Activated naive CD8-positive, alpha-beta T cell treated with anti-CD3 and anti-CD28 coated beads, Interleukin-2, amount 10 ng/mL, durations not matched to agents 7 days and 5 days (primary cell): ENCODE measurements around the gene LSM7. TPM values are rescaled to one million over a fixed set of nuclear protein-coding genes. Genes with fewer than 3 reads are reported as not detected.
A peak's percentile ranks its signal among the peaks of the same experiment; 100 is the strongest.

ENCODE experiments used
- ATAC-seq: fragments of 150-1000 bp; cut with Tn5 transposase; one replicate; pipeline ENCODE4 v1.10.0; 2021; ENCODE audit warnings: low read depth, moderate library complexity
- POLR2A ChIA-PET: fragments of 350-600 bp; sonication (Branson Sonifier 250); formaldehyde crosslinking; loops from one replicate; lab custom pipeline; 2021; ENCODE audit warnings: antibody characterized with exemption; lab: Charles Lee
- DNase-seq: peaks from one replicate; pipeline ENCODE4 v3.0.0; 2021
- H3K27ac Mint-ChIP-seq: one replicate; pipeline ENCODE4 v1.8.0; 2022; ENCODE audit warnings: mild to moderate bottlenecking, mixed read lengths
- H3K27me3 Mint-ChIP-seq: one replicate; pipeline ENCODE4 v1.8.0; 2022; ENCODE audit warnings: mild to moderate bottlenecking, moderate library complexity, mixed read lengths
- H3K36me3 Mint-ChIP-seq: one replicate; pipeline ENCODE4 v1.8.0; 2021; ENCODE audit warnings: mild to moderate bottlenecking, mixed read lengths
- H3K4me1 Mint-ChIP-seq: one replicate; pipeline ENCODE4 v1.8.0; 2021; ENCODE audit warnings: mixed read lengths
- H3K4me3 Mint-ChIP-seq: one replicate; pipeline ENCODE4 v1.8.0; 2022; ENCODE audit warnings: mild to moderate bottlenecking, moderate library complexity, mixed read lengths
- H3K9me3 Mint-ChIP-seq: one replicate; pipeline ENCODE4 v1.8.0; 2021; ENCODE audit warnings: mixed read lengths
- total RNA-seq, 2 experiments: library from RNA; stranded (reverse); gene quantifications; one replicate each; pipeline ENCODE4 v1.2.3, GENCODE V29; 2021

Gene LSM7
- total RNA-seq, 2 experiments from 2014 or later, result 111 to 125 TPM

- ATAC-seq (no peak), DNase-seq (no peak)
- peaks cover 8% of the 10 kb centered on the region for H3K4me1 Mint-ChIP-seq
- H3K27ac Mint-ChIP-seq, result no peak overlapping the region
- no peak overlapping the region for H3K4me3 Mint-ChIP-seq
- peaks cover 13% of the 10 kb centered on the region for H3K36me3 Mint-ChIP-seq
- POLR2A ChIA-PET, result interaction anchor here (0.5 to 0.6 kb wide), 2 partner anchors 317 to 371 kb away, joined by 3 to 4 read pairs; no protein-coding TSS in a partner anchor
- no peaks in the 10 kb centered on the region for H3K27me3 Mint-ChIP-seq
- H3K9me3 Mint-ChIP-seq, result peaks cover 8% of the 10 kb centered on the region
Measured at GRCh38 chr19:2338055-2338615, 9.7 kb upstream of the LSM7 start.

- no peak overlapping the region for H3K4me3 Mint-ChIP-seq
- no peak for ATAC-seq
- no peak overlapping the region for H3K27ac Mint-ChIP-seq
- H3K4me1 Mint-ChIP-seq, result peaks cover 12% of the 10 kb centered on the region
- no peak for DNase-seq
- no peaks in the 10 kb centered on the region for H3K27me3 Mint-ChIP-seq
- peaks cover 8% of the 10 kb centered on the region for H3K9me3 Mint-ChIP-seq
- POLR2A ChIA-PET, result no interaction called here
- H3K36me3 Mint-ChIP-seq, result peaks cover 13% of the 10 kb centered on the region
Measured at GRCh38 chr19:2337329-2337707, 8.9 kb upstream of the LSM7 start.

- no peaks in the 10 kb centered on the region for H3K27me3 Mint-ChIP-seq
- DNase-seq (no peak), ATAC-seq (no peak)
- no peak overlapping the region for H3K4me3 Mint-ChIP-seq
- H3K36me3 Mint-ChIP-seq, result peaks cover 13% of the 10 kb centered on the region
- H3K9me3 Mint-ChIP-seq, result peaks cover 8% of the 10 kb centered on the region
- peaks cover 16% of the 10 kb centered on the region for H3K4me1 Mint-ChIP-seq
- peak overlapping the region; percentile 11 for H3K27ac Mint-ChIP-seq
- POLR2A ChIA-PET, result no interaction called here
Measured at GRCh38 chr19:2336528-2337328, 8.3 kb upstream of the LSM7 start.

- DNase-seq (no peak), ATAC-seq (no peak)
- Mint-ChIP-seq H3K9me3 (peaks cover 8% of the 10 kb centered on the region), H3K4me1 (peaks cover 20% of the 10 kb centered on the region), H3K36me3 (peaks cover 13% of the 10 kb centered on the region), H3K4me3 (no peak overlapping the region), H3K27me3 (no peaks in the 10 kb centered on the region), H3K27ac (peak overlapping the region; percentile 55)
- POLR2A ChIA-PET, result no interaction called here
Measured at GRCh38 chr19:2335848-2336247, 7.5 kb upstream of the LSM7 start.

GRCh38 chr19:2334986-2335846, 6.8 kb upstream of the LSM7 start:
- ATAC-seq (no peak), DNase-seq (no peak)
- H3K4me3 Mint-ChIP-seq, result no peak overlapping the region
- H3K27ac Mint-ChIP-seq, result peak overlapping the region; percentile 55
- H3K9me3 Mint-ChIP-seq, result peaks cover 8% of the 10 kb centered on the region
- H3K36me3 Mint-ChIP-seq, result peaks cover 13% of the 10 kb centered on the region
- peaks cover 22% of the 10 kb centered on the region for H3K4me1 Mint-ChIP-seq
- no peaks in the 10 kb centered on the region for H3K27me3 Mint-ChIP-seq
- POLR2A ChIA-PET, result no interaction called here

- Mint-ChIP-seq H3K36me3 (peaks cover 13% of the 10 kb centered on the region), H3K27ac (no peak overlapping the region), H3K9me3 (peaks cover 8% of the 10 kb centered on the region), H3K4me1 (peaks cover 29% of the 10 kb centered on the region), H3K27me3 (no peaks in the 10 kb centered on the region), H3K4me3 (no peak overlapping the region)
- DNase-seq (no peak), ATAC-seq (no peak)
- POLR2A ChIA-PET, result no interaction called here
Measured at GRCh38 chr19:2334426-2334825, 6.0 kb upstream of the LSM7 start.

- POLR2A ChIA-PET, result no interaction called here
- no peaks in the 10 kb centered on the region for H3K27me3 Mint-ChIP-seq
Measured at GRCh38 chr19:2333807-2334211, 5.4 kb upstream of the LSM7 start.

GRCh38 chr19:2333027-2333806, 4.8 kb upstream of the LSM7 start:
- Mint-ChIP-seq H3K4me3 (no peak overlapping the region), H3K27ac (peak overlapping the region; percentile 94), H3K36me3 (peaks cover 14% of the 10 kb centered on the region), H3K9me3 (peaks cover 8% of the 10 kb centered on the region), H3K27me3 (no peaks in the 10 kb centered on the region), H3K4me1 (peaks cover 34% of the 10 kb centered on the region)
- DNase-seq (no peak), ATAC-seq (no peak)
- POLR2A ChIA-PET, result no interaction called here

More at GRCh38 chr19:2333807-2334211, 5.4 kb upstream of the LSM7 start:
- Mint-ChIP-seq H3K36me3 (peaks cover 13% of the 10 kb centered on the region), H3K9me3 (peaks cover 8% of the 10 kb centered on the region), H3K4me3 (no peak overlapping the region), H3K27ac (peak overlapping the region; percentile 82), H3K4me1 (peaks cover 33% of the 10 kb centered on the region)
- DNase-seq, result no peak
- ATAC-seq, result no peak

- Mint-ChIP-seq H3K27ac (peak overlapping the region; percentile 94), H3K4me1 (peaks cover 38% of the 10 kb centered on the region), H3K9me3 (peaks cover 8% of the 10 kb centered on the region), H3K36me3 (peaks cover 14% of the 10 kb centered on the region), H3K4me3 (peak overlapping the region; percentile 64), H3K27me3 (no peaks in the 10 kb centered on the region)
- POLR2A ChIA-PET, result interaction anchor here (0.6 to 0.9 kb wide), 3 partner anchors 34 to 288 kb away, joined by 3 read pairs; no protein-coding TSS in a partner anchor
- DNase-seq (peak; percentile 69), ATAC-seq (peak; percentile 67)
Measured at GRCh38 chr19:2332341-2333026, 4.1 kb upstream of the LSM7 start.

- H3K4me3 Mint-ChIP-seq, result no peak overlapping the region
Measured at GRCh38 chr19:2331601-2332246, 3.3 kb upstream of the LSM7 start.

GRCh38 chr19:2330632-2331284, 2.4 kb upstream of the LSM7 start:
- Mint-ChIP-seq H3K4me1 (peaks cover 50% of the 10 kb centered on the region), H3K36me3 (peaks cover 9% of the 10 kb centered on the region), H3K27me3 (no peaks in the 10 kb centered on the region), H3K4me3 (no peak overlapping the region), H3K9me3 (peaks cover 2% of the 10 kb centered on the region), H3K27ac (peak overlapping the region; percentile 94)
- DNase-seq, result no peak
- POLR2A ChIA-PET, result interaction anchor here (0.9 kb wide), 1 partner anchor 148 kb away, joined by 3 read pairs; no protein-coding TSS in a partner anchor
- ATAC-seq, result no peak

More at GRCh38 chr19:2331601-2332246, 3.3 kb upstream of the LSM7 start:
- peaks cover 14% of the 10 kb centered on the region for H3K36me3 Mint-ChIP-seq
- H3K9me3 Mint-ChIP-seq, result peaks cover 8% of the 10 kb centered on the region
- DNase-seq (no peak), ATAC-seq (no peak)
- no peaks in the 10 kb centered on the region for H3K27me3 Mint-ChIP-seq
- POLR2A ChIA-PET, result interaction anchor here (0.8 to 0.9 kb wide), 2 partner anchors 71 to 289 kb away, joined by 3 read pairs; no protein-coding TSS in a partner anchor
- peaks cover 45% of the 10 kb centered on the region for H3K4me1 Mint-ChIP-seq
- peak overlapping the region; percentile 94 for H3K27ac Mint-ChIP-seq
